NCI-H2196 treated with DMSO at 0.1 percent for 48 hours (cell line): Measurements from ENCODE around the gene ITCH.
"Not testable (repeated sequence)": the region's sequence is repeated elsewhere in the genome, so short reads cannot be mapped to it uniquely, and the experiment has no call there.

ENCODE experiments used
- DNase-seq: peaks from one replicate; lab custom pipeline; 2025; ENCODE audit not compliant: unreplicated experiment; lab: John Stamatoyannopoulos, UW

The ITCH gene

DNA sequence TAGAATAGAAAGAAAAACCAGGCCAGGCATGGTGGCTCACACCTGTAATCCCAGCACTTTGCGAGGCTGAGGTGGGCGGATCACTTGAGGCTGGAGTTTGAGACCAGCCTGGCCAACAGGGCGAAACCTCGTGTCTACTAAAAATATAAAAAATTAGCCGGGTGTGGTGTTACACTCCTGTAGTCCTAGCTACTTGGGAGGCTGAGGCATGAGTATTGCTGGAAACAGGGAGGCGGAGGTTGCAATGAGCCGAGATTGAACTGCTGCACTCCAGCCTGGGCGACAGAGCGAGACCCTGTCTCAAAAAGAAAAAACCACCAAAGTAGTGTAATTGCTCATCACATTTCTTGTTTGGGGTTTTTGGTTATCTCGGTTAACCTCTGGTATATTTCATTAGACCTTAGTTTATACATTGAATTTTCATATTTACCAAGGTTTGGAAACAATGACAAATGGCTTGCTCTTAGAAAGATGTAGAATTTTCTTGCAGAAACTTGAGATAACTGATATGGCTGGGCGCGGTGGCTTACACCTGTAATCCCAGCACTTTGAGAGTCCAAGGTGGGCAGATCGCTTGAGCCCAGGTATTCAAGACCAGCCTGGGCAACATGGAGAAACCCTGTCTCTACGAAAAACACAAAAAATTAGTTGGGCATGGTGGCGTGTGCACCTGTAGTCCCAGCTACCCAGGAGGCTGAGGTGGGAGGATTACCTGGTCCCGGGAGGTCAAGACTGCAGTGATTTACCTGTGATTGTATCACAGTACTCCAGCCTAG, 14.2 kb downstream of the ITCH start:
- DNase-seq = no peak

GRCh38 chr20:34382174-34382573, 19.1 kb downstream of the ITCH start:
- no peak for DNase-seq

- DNase-seq = not testable (repeated sequence)
These were observed 19.9 kb downstream of the ITCH start for GRCh38 chr20:34382877-34383455.

DNA sequence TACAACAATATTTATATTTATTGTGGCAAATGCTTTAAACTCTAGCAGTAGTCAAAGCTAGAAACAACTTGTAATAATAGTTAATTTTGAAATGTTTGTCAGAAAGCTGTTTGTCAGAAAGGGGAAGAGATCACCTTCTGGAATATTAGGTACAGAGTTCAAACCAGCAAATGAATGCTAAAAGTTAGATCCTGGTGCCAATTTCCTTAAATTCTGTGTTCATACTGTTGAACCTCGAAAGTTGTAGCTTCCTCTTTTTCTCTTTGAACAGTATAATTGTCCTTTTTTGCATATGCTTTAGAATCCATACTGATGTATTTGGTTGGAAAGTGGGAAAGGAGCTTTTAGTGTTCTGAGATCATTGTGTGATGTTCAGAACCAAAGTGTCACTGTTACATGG, 22.4 kb downstream of the ITCH start:
- no peak for DNase-seq

DNA sequence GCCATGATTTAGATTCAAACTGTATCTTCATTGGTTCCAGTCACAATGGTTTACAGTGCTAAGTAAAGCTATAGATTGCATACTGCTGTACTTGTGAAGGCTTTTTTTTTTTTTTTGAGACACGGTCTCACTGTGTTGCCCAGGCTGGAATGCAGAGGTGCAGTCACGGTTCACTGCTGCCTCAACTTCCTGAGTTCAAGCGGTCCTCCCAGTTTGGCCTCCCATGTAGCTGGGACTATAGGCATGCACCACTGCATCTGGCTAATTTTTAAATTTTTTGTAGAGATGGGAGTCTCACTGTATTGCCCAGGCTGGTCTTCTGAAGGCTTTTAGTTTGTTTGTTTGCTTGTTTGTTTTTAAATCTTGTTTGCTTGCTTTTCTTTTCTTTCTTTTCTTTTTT, 24.9 kb downstream of the ITCH start:
- DNase-seq = no peak

DNA sequence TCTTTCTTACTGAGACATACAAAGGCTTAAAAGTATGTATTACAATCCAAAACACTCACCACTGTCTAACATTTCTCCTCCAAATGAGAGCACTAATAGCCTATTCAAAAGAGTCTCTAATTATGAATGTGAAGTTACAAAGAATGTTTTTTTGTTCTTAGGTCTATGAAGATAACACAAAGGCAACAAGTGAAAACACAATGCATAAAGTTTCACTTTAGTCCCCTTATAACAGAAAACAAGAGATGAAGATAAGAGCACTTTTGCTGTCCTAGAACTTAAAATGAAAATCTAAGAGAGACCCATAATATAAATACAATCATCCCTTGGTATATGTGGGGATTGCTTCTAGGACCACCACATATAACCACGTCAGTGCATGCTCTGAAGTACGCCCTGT, 25.6 kb downstream of the ITCH start:
- no peak for DNase-seq

- DNase-seq = no peak
These were observed 26.3 kb downstream of the ITCH start for GRCh38 chr20:34389206-34389953.

- no peak for DNase-seq
These were observed 27.0 kb downstream of the ITCH start for GRCh38 chr20:34389954-34390555.

GRCh38 chr20:34396408-34396807, 33.3 kb downstream of the ITCH start:
- DNase-seq = no peak

DNA sequence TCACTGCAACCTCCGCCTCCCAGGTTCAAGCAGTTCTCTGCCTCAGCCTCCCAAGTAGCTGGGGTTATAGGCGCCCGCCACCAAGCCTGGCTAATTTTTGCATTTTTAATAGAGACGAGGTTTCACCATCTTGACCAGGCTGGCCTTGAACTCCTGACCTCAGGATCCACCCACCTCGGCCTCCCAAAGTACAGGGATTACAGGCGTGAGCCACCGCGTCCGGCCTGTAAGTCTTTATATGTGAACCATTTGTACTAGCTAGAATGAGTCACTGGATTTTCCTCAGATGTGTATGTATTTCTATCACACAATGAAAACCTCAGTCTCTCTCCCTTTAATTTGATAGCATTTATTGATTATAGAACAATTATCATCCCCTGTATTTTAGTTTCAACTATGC, 34.0 kb downstream of the ITCH start:
- no peak for DNase-seq

DNA sequence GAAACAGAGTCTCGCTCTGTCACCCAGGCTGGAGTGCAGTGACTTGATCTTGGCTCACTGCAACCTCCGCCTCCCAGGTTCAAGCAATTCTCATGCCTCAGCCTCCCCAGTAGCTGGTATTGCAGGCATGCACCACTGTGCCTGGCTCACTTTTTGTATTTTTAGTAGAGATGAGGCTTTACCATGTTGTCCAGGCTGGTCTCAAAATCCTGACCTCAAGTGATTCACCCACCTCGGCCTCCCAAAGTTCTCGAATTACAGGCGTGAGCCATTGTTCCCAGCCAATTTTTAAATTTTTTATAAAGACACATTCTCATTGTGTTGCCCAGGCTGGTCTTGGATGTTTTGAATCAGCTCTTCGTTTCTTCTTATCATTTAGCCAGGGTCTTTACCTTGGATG, 37.7 kb downstream of the ITCH start:
- DNase-seq = not testable (repeated sequence)

- DNase-seq = no peak
These were observed 38.8 kb downstream of the ITCH start for GRCh38 chr20:34401741-34402455.

DNA sequence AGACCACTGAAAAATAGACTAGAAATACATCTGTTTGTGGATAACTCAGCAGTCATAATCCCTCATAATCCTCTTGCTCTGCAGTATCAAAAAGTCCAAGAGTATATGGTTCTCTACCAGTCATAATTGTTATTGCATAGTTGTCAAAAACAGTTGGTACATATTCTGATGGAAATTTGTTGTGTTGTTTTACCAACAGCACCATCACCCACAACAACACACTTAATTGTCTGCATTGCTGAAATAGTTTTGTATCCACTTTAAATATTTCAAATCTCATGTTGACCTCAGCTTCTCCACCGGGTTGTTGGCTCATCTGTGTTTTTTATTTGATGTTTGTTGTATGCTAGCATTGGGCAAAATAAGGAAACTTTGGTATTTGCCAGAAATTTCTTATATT, 39.4 kb downstream of the ITCH start:
- DNase-seq = no peak

DNA sequence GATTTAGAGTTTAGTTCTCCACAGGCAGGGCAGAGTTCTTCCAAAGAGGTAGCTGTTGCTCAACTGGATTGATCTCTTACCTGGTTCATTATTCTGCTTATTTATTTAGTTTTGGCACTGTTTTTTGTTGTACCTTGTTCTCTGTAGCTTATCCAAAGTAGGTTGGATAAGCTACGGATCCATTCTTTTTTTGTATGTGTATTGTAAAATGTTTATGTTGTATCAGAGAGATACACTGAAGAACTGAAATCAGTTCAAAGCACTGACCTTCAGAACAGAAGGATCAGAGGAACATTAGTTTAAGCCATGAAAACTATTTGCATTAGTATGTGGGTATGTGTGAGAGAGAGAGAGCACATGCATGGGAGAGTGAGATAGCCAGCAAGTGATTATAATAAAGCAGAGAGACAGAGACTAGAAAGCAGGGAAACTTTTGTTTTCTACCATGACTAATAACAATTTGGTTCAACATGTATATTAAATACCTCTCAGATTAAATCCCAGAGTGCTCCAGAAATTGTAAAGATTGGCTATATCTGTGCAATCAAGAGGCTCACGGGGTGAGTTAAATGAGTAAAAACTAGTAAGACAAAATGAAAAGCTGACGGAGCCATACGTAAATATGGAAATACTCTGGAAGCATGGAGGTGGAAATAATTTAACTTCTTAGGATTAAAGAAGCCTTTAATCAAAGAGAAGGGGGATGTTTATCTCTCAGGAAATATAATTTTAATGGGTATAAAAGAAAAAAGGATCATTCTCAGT, 40.2 kb downstream of the ITCH start:
- no peak for DNase-seq

- no peak for DNase-seq
These were observed 40.8 kb downstream of the ITCH start for GRCh38 chr20:34403908-34404307.

DNA sequence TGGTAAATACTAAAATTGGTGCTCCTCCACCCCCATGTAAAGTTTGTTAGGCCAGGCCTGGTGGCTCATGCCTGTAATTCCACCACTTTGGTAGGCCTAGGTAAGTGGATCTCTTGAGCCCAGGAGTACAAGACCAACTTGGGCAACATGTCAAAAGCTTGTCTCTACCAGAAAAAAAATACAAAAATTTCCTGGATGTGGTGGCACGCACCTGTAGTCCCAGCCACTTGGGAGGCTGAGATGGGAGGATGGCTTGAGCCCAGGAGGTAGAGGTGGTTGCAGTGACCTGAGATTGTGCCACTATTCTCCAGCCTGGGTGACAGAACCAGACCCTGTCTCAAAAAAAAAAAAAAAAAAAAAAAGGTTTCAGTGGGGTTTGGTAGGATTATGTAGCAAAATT, 41.7 kb downstream of the ITCH start:
- no peak for DNase-seq

- not testable (repeated sequence) for DNase-seq
These were observed 42.2 kb downstream of the ITCH start for GRCh38 chr20:34405247-34405651.

- not testable (repeated sequence) for DNase-seq
These were observed 42.9 kb downstream of the ITCH start for GRCh38 chr20:34405942-34406341.

DNA sequence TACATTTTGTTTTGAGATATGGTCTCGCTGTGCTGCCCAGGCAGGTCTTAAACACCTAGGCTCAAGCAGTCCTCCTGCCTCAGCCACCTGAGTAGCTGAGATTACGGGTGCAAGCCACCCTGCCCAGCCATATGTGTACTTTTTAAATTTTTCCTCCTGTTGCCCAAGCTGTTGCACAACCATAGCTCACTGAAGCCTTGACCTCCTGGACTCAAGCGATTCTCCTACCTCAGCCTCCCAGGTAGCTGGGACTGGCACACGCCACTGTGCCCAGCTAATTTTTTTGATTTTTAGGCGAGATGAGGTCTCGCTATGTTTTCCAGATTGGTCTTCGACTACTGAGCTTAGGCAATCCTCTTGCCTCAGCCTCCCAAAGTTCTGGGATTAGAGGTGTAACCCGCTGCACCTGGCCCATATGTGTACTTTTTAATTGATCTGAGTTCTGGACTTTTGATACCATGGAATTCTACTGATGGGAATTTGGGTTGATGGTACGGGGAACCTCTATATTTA, 44.9 kb downstream of the ITCH start:
- DNase-seq = no peak

DNA sequence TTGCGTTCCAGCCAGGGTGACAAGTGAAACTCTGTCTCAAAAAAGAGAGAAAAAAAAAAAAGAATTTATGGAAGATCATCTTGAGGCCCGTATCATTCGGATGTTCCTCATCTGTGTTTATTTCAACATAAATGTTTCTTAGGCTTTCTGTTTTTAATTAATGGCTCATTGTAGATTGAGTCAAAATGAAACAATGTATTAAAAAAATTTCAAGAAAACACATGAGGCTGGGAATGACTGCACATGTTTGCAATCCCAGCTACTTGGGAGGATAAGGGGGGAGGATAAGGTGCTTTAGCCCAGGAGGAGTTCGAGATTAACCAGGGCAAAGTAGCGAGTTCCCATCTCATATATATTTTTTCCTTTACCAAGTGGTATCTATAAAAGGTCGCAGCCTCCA, 47.3 kb downstream of the ITCH start:
- no peak for DNase-seq
